Activated T-cell treated with anti-CD3 and anti-CD28 coated beads, Interleukin-2, amount 50 U/mL, for 1 hour (primary cell): ENCODE results near the gene DPP6.

Experiments
- DNase-seq: peaks from one replicate; pipeline ENCODE4 v3.0.0-alpha.2; 2020

The DPP6 gene

GRCh38 chr7:154253810-154254209 lies 201.6 kb downstream of the DPP6 start:
- DNase-seq, result no peak

- DNase-seq, result no peak
Observed at GRCh38 chr7:154255324-154255723, 203.1 kb downstream of the DPP6 start.

- no peak for DNase-seq
Observed at GRCh38 chr7:154256150-154256549, 204.0 kb downstream of the DPP6 start.

GRCh38 chr7:154259396-154259795 lies 207.2 kb downstream of the DPP6 start:
- DNase-seq, result no peak

- DNase-seq, result no peak
Observed at GRCh38 chr7:154287356-154287755, 235.2 kb downstream of the DPP6 start.

- no peak for DNase-seq
Observed at GRCh38 chr7:154289119-154289518, 236.9 kb downstream of the DPP6 start.

GRCh38 chr7:154296443-154296842 lies 244.2 kb downstream of the DPP6 start:
- DNase-seq, result no peak

- DNase-seq, result no peak
Observed at GRCh38 chr7:154299736-154300135, 247.5 kb downstream of the DPP6 start.

GRCh38 chr7:154302380-154302779 lies 250.2 kb downstream of the DPP6 start:
- no peak for DNase-seq

- DNase-seq, result no peak
Observed at GRCh38 chr7:154304231-154304630, 252.0 kb downstream of the DPP6 start.

- DNase-seq, result no peak
Observed at GRCh38 chr7:154304740-154305700, 252.8 kb downstream of the DPP6 start.

GRCh38 chr7:154306036-154306435 lies 253.8 kb downstream of the DPP6 start:
- DNase-seq, result no peak

- DNase-seq, result no peak
Observed at GRCh38 chr7:154308928-154309327, 256.7 kb downstream of the DPP6 start.

GRCh38 chr7:154310114-154310513 lies 257.9 kb downstream of the DPP6 start:
- DNase-seq, result no peak

GRCh38 chr7:154324196-154324595 lies 272.0 kb downstream of the DPP6 start:
- DNase-seq, result no peak

- no peak for DNase-seq
Observed at GRCh38 chr7:154326421-154326820, 274.2 kb downstream of the DPP6 start.

GRCh38 chr7:154330318-154330717 lies 278.1 kb downstream of the DPP6 start:
- DNase-seq, result no peak

GRCh38 chr7:154332811-154333580 lies 280.8 kb downstream of the DPP6 start:
- DNase-seq, result no peak

- DNase-seq, result no peak
Observed at GRCh38 chr7:154336295-154336694, 284.1 kb downstream of the DPP6 start.

- DNase-seq, result no peak
Observed at GRCh38 chr7:154338701-154339506, 286.7 kb downstream of the DPP6 start.

GRCh38 chr7:154342971-154343633 lies 290.9 kb downstream of the DPP6 start:
- DNase-seq, result no peak

GRCh38 chr7:154343778-154344412 lies 291.7 kb downstream of the DPP6 start:
- DNase-seq, result no peak
